Neural cell (in vitro differentiated cells): ENCODE measurements around the gene SACM1L. TPM values are rescaled to one million over a fixed set of nuclear protein-coding genes. Genes with fewer than 3 reads are reported as not detected.

Experiments
- H2AFZ ChIP-seq: fragments of 200-600, 300-800 bp; sonication (generic), shearing (Covaris generic); 2 replicates; pipeline ENCODE4 v1.6.0; 2014; ENCODE audit warnings: low read depth, mild to moderate bottlenecking, antibody characterized with exemption, low read length, moderate library complexity
- H3F3A ChIP-seq: fragments of 200-600 bp; shearing (Covaris generic); 2 replicates; pipeline ENCODE4 v1.6.1; 2016; ENCODE audit warnings: mild to moderate bottlenecking, moderate library complexity, mixed read lengths, antibody characterized with exemption, low read length; ENCODE audit not compliant: insufficient read depth, poor library complexity, severe bottlenecking
- H3K27ac ChIP-seq: fragments of 200-600, 300-800 bp; sonication (generic), shearing (Covaris generic); 2 replicates; pipeline ENCODE4 v1.5.1; 2014; ENCODE audit warnings: mild to moderate bottlenecking, low read length, moderate library complexity
- H3K27me3 ChIP-seq: fragments of 300-800, 200-600 bp; sonication (generic), shearing (Covaris generic); 2 replicates; pipeline ENCODE4 v1.6.0; 2014; ENCODE audit warnings: mild to moderate bottlenecking, low read depth, low read length, moderate library complexity; ENCODE audit not compliant: insufficient read depth
- H3K36me3 ChIP-seq: fragments of 300-800, 200-600 bp; sonication (generic), shearing (Covaris generic); 2 replicates; pipeline ENCODE4 v1.5.1; 2014; ENCODE audit warnings: mild to moderate bottlenecking, antibody characterized with exemption, low read length, moderate library complexity; ENCODE audit not compliant: insufficient read depth
- H3K4me2 ChIP-seq: fragments of 300-800, 200-600 bp; sonication (generic), shearing (Covaris generic); 2 replicates; pipeline ENCODE4 v1.6.0; 2014; ENCODE audit warnings: mild to moderate bottlenecking, low read length
- H3K4me3 ChIP-seq: fragments of 300-800, 200-600 bp; sonication (generic), shearing (Covaris generic); 2 replicates; pipeline ENCODE4 v1.5.1; 2014; ENCODE audit warnings: mild to moderate bottlenecking, low read length, moderate library complexity
- H3K79me2 ChIP-seq: fragments of 200-600 bp; shearing (Covaris generic); replicated peaks from 2 replicates; pipeline ENCODE4 v1.6.0; 2014; ENCODE audit warnings: mild to moderate bottlenecking, low read length, moderate library complexity; ENCODE audit not compliant: insufficient read depth
- H3K9ac ChIP-seq: fragments of 300-800, 200-600 bp; sonication (generic), shearing (Covaris generic); 2 replicates; pipeline ENCODE4 v1.6.1; 2016; ENCODE audit warnings: mild to moderate bottlenecking, low read length, mixed read lengths
- H3K9me2 ChIP-seq: fragments of 200-600 bp; shearing (Covaris generic); 2 replicates; pipeline ENCODE4 v1.6.1; 2016; ENCODE audit warnings: mild to moderate bottlenecking, low read length, mixed read lengths; ENCODE audit not compliant: insufficient read depth
- H3K9me3 ChIP-seq: fragments of 200-600, 300-800 bp; sonication (generic), shearing (Covaris generic); 2 replicates; pipeline ENCODE4 v1.6.1; 2016; ENCODE audit warnings: mild to moderate bottlenecking, mixed run types, low read length, moderate library complexity, mixed read lengths
- H4K20me1 ChIP-seq: fragments of 200-600 bp; shearing (Covaris generic); 2 replicates; pipeline ENCODE4 v1.6.1; 2016; ENCODE audit warnings: mild to moderate bottlenecking, mixed run types; ENCODE audit not compliant: insufficient read depth
- EP300 ChIP-seq: fragments of 450-650 bp; conservative IDR thresholded peaks from 2 replicates; pipeline ENCODE4 v1.6.1; 2014; ENCODE audit warnings: antibody characterized with exemption, mild to moderate bottlenecking, moderate library complexity; ENCODE audit not compliant: poor library complexity, severe bottlenecking
- EZH2 ChIP-seq: fragments of 200-600, 300-800 bp; shearing (Covaris generic), sonication (generic); IDR thresholded peaks from 2 replicates; pipeline ENCODE4 v1.6.1; 2014; ENCODE audit warnings: antibody characterized with exemption, low read length, borderline replicate concordance, mild to moderate bottlenecking; ENCODE audit not compliant: insufficient read depth, poor library complexity, severe bottlenecking
- MXI1 ChIP-seq: fragments of 450-650 bp; conservative IDR thresholded peaks from 2 replicates; pipeline ENCODE4 v1.6.1; 2014; ENCODE audit warnings: antibody characterized with exemption, mild to moderate bottlenecking; ENCODE audit not compliant: poor library complexity, severe bottlenecking
- POLR2AphosphoS5 ChIP-seq: IDR thresholded peaks from 2 replicates; pipeline ENCODE4 v1.6.1; 2012
- RAD21 ChIP-seq: fragments of 450-650 bp; conservative IDR thresholded peaks from 2 replicates; pipeline ENCODE4 v1.6.1; 2014; ENCODE audit warnings: antibody characterized with exemption, mild to moderate bottlenecking, moderate library complexity
- SMC3 ChIP-seq: fragments of 450-650 bp; conservative IDR thresholded peaks from 2 replicates; pipeline ENCODE4 v1.6.1; 2014; ENCODE audit warnings: antibody characterized with exemption, mild to moderate bottlenecking, moderate library complexity; ENCODE audit not compliant: poor library complexity
- TAF1 ChIP-seq: IDR thresholded peaks from 2 replicates; pipeline ENCODE4 v1.6.1; 2012; ENCODE audit warnings: low read depth
- polyA plus RNA-seq: library from polyadenylated mRNA; depleted of rRNA; stranded (reverse); fragments of >200 nt; gene quantifications from 2 replicates; pipeline ENCODE4 v1.2.3, GENCODE V29; 2014
- TF ChIP-seq, protein P1 (sequence below): fragments of 450-650 bp; IDR thresholded peaks from 2 replicates; pipeline ENCODE4 v1.5.1; 2014; ENCODE audit warnings: antibody characterized with exemption, mild to moderate bottlenecking, moderate library complexity; ENCODE audit not compliant: poor library complexity, severe bottlenecking
- TF ChIP-seq, protein P2 (sequence below): IDR thresholded peaks from 2 replicates; pipeline ENCODE4 v1.6.1; 2012; ENCODE audit warnings: borderline replicate concordance

SACM1L gene
- polyA plus RNA-seq, 1 donor from 2014 or later = 66.2 TPM

DNA sequence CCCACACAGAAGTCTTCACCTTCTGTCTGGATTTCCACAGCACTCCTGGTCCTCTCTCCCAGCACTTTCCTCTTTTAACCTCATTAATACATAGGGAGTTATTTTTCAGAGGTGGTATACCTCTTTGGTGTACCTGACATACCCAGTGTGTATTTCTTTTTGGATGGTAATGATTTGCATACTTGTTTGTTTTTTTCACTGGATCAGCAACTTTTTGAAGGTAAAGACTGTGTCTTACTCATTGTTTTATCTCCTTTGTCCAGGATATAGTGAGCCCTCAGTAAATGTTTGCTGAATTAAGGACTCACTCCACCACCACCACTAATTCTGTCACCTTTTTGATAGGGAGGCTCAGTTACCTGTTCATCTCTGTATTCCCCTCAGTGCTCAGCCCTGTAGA, 52.1 kb downstream of the SACM1L start:
- Histone ChIP-seq H3K27me3 (no peaks in the 10 kb centered on the region), H3K9ac (no peak overlapping the region), H3K9me3 (no peaks in the 10 kb centered on the region), H3K36me3 (peaks cover 3% of the 10 kb centered on the region), H3K27ac (no peak overlapping the region), H2AFZ (no peak overlapping the region), H3K4me2 (no peak overlapping the region), H3K79me2 (no peaks in the 10 kb centered on the region), H4K20me1 (no peaks in the 10 kb centered on the region), H3K4me3 (no peak overlapping the region), H3K9me2 (no peaks in the 10 kb centered on the region), H3F3A (no peaks in the 10 kb centered on the region)
- TF ChIP-seq RAD21 (no peak), EZH2 (no peak), EP300 (no peak), POLR2AphosphoS5 (no peak), SMC3 (no peak)
- TF ChIP-seq, protein P1, sequence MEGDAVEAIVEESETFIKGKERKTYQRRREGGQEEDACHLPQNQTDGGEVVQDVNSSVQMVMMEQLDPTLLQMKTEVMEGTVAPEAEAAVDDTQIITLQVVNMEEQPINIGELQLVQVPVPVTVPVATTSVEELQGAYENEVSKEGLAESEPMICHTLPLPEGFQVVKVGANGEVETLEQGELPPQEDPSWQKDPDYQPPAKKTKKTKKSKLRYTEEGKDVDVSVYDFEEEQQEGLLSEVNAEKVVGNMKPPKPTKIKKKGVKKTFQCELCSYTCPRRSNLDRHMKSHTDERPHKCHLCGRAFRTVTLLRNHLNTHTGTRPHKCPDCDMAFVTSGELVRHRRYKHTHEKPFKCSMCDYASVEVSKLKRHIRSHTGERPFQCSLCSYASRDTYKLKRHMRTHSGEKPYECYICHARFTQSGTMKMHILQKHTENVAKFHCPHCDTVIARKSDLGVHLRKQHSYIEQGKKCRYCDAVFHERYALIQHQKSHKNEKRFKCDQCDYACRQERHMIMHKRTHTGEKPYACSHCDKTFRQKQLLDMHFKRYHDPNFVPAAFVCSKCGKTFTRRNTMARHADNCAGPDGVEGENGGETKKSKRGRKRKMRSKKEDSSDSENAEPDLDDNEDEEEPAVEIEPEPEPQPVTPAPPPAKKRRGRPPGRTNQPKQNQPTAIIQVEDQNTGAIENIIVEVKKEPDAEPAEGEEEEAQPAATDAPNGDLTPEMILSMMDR = no peak

DNA sequence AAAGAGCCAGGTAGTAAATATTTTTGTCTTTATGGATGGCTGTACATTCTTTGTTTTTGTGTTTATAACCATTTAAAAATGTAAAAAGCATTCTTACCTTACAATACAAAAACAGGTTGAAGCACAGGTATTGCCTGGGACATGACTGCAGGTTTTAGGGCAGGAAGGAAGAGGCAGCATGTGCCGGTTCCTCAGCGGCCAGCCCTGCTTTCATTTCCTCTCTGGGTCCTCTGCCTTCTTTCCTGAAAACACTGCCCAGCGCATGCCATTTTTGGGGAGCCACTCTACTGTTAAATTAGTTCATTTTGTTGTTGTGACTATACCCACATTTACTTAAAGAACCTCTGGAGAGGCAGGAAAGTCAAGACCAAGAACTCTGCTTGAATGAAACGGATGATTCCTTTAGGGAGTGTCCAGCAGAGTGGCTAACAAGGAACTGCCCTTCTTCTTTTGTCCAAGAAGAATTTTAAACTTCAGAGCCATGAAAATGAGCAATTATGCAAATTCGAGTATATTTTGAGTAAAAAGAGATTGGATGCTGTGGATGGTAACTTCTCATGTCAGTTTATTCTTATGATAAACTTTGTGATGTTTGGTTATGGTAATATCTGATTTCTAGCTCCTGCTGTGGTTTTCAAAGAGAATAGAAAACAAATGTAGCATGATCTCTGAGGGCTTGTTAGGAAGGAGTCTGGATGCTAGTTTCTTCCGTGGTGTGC, 52.7 kb downstream of the SACM1L start:
- TF ChIP-seq TAF1 (no peak), EP300 (no peak)
- Histone ChIP-seq H3K9ac (no peak overlapping the region), H2AFZ (no peak overlapping the region), H3K4me3 (no peak overlapping the region), H3K27ac (no peak overlapping the region), H3K9me2 (no peaks in the 10 kb centered on the region), H3F3A (no peaks in the 10 kb centered on the region), H3K79me2 (no peaks in the 10 kb centered on the region), H3K27me3 (no peaks in the 10 kb centered on the region), H4K20me1 (no peaks in the 10 kb centered on the region), H3K9me3 (no peaks in the 10 kb centered on the region), H3K4me2 (no peak overlapping the region), H3K36me3 (peaks cover 6% of the 10 kb centered on the region)

DNA sequence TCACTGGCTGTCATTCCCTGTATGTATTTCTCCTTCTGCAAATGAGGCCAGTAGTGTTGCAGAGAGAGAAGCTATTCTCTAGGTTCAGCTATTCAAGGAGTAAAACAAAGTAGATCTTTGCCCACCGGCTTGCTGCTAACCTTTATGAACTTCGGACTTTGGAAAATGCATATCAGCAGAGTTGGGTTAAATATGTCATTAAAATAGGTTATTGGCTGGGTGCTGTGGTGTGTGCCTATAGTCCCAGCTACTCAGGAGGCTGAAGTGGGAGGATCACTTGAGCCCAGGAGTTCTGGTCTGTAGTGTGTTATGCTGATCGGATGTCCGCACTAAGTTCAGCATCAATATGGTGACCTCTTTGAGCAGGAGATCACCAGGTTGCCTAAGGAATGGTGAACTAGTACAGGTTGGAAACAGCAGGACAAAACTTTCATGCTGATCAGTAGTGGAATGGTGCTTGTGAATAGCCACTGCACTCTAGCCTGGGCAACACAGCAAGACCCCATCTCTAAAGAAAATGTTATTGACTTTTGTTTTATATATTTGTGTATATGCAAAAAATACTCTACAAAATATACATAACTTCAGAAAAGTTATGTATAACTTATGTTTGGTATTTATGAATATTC, 53.4 kb downstream of the SACM1L start:
- Histone ChIP-seq H3K9me3 (no peaks in the 10 kb centered on the region), H3K4me2 (no peak overlapping the region), H3K9ac (no peak overlapping the region), H3K4me3 (no peak overlapping the region), H4K20me1 (no peaks in the 10 kb centered on the region), H3K27ac (no peak overlapping the region), H2AFZ (no peak overlapping the region), H3K9me2 (no peaks in the 10 kb centered on the region), H3K79me2 (no peaks in the 10 kb centered on the region), H3F3A (no peaks in the 10 kb centered on the region), H3K36me3 (peaks cover 11% of the 10 kb centered on the region), H3K27me3 (no peaks in the 10 kb centered on the region)
- TF ChIP-seq SMC3 (no peak), TAF1 (no peak), EP300 (no peak), POLR2AphosphoS5 (no peak), MXI1 (no peak), EZH2 (no peak), RAD21 (no peak)
- TF ChIP-seq, protein P2, sequence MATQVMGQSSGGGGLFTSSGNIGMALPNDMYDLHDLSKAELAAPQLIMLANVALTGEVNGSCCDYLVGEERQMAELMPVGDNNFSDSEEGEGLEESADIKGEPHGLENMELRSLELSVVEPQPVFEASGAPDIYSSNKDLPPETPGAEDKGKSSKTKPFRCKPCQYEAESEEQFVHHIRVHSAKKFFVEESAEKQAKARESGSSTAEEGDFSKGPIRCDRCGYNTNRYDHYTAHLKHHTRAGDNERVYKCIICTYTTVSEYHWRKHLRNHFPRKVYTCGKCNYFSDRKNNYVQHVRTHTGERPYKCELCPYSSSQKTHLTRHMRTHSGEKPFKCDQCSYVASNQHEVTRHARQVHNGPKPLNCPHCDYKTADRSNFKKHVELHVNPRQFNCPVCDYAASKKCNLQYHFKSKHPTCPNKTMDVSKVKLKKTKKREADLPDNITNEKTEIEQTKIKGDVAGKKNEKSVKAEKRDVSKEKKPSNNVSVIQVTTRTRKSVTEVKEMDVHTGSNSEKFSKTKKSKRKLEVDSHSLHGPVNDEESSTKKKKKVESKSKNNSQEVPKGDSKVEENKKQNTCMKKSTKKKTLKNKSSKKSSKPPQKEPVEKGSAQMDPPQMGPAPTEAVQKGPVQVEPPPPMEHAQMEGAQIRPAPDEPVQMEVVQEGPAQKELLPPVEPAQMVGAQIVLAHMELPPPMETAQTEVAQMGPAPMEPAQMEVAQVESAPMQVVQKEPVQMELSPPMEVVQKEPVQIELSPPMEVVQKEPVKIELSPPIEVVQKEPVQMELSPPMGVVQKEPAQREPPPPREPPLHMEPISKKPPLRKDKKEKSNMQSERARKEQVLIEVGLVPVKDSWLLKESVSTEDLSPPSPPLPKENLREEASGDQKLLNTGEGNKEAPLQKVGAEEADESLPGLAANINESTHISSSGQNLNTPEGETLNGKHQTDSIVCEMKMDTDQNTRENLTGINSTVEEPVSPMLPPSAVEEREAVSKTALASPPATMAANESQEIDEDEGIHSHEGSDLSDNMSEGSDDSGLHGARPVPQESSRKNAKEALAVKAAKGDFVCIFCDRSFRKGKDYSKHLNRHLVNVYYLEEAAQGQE = no peak
- TF ChIP-seq, protein P1 = no peak
